ENCODE data around the gene RAPGEF3. TPM values are rescaled to one million over a fixed set of nuclear protein-coding genes. Genes with fewer than 3 reads are reported as not detected.

RAPGEF3 gene
- total RNA-seq, 2 experiments from 2014 or later, result 1.5 to 1.6 TPM

DNA sequence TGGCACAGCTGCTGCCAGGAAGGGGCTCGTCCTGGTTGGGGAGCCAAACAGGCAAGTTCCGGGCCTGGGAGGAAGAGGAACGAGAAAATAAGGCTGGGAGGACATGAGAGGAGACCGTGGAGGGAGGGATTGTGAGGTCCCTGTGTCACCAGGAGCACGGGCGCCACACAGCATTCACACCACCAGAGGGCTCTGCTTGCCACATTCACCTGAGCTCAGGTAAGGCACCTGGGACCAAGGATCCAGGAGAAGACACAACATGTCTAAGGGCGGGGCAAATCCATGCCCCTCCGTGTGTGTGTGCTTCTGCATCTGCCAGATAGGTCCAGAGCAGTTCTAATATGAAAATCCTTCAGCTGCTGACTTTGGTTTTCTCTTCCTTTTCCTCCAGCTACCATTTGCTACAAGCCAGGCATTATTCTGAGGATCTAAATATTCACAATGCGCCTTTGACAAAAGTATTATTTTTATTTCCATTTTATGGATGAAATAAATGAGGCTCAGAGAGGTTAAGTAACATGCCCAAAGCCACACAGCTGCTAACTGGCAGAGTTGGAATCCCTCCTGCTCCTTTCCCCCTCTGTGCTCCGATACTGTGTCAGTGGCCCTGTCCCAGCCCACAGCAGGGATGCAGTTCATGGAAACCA, 14.6 kb downstream of the RAPGEF3 start:
- DNase-seq, result peak; percentile 84
- no peak overlapping the region for H3K4me3 Mint-ChIP-seq
- no peaks in the 10 kb centered on the region for H3K36me3 Mint-ChIP-seq (ENCODE audit: low read depth)
- H3K4me1 Mint-ChIP-seq (ENCODE audit: low read depth), result peaks cover 17% of the 10 kb centered on the region
- peaks cover 2% of the 10 kb centered on the region for H3K27me3 Mint-ChIP-seq (ENCODE audit: low read depth)
- H3K27ac Mint-ChIP-seq, result no peak overlapping the region
- H3K9me3 Mint-ChIP-seq, result no peaks in the 10 kb centered on the region
- CTCF ChIA-PET, result interaction anchor here (0.5 to 12.6 kb wide), 21 partner anchors 9 to 687 kb away, joined by 3 to 728 read pairs (median 14); partner anchors contain the start of genes ENDOU, RAPGEF3, SLC48A1 and TMEM106C
- intact Hi-C loops (cut with micrococcal nuclease), result loop anchor here (5.0 to 10.0 kb wide), 2 partner anchors 203 to 421 kb away; no protein-coding TSS in a partner anchor

DNA sequence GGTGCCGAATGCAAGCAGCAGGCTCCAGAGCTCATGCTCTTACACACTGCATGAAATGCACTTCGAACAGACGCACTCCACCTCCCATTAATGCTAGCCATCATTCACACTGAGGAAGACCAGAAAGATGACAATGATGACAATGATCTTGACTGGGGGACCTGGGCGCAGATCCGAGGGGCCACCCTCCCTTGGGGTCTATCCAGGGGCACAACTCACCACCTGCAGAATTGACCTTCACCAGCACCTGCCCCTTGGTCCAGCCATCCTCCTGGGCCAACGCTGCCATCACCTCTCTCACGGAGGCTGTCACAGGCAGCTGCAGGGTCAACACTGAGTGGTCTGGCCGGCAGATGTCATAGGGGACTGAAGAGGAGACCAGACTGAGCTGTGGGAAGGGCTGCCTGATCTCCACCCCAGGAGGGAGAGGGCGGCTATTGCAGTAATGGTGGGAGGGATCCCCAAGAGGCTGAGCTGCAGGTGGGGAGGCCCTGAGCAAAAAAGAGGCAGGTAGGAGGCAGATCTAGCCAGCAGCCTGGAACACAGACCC, 15.3 kb downstream of the RAPGEF3 start:
- H3K4me3 Mint-ChIP-seq, result no peak overlapping the region
- H3K27ac Mint-ChIP-seq, result no peak overlapping the region
- H3K4me1 Mint-ChIP-seq (ENCODE audit: low read depth), result peaks cover 19% of the 10 kb centered on the region
- H3K27me3 Mint-ChIP-seq (ENCODE audit: low read depth), result peaks cover 2% of the 10 kb centered on the region
- DNase-seq, result no peak
- H3K36me3 Mint-ChIP-seq (ENCODE audit: low read depth), result no peaks in the 10 kb centered on the region
- intact Hi-C loops (cut with micrococcal nuclease), result loop anchor here (2.0 to 10.0 kb wide), 3 partner anchors 15 to 421 kb away; partner anchors contain the start of gene RAPGEF3
- H3K9me3 Mint-ChIP-seq, result no peaks in the 10 kb centered on the region
- CTCF ChIA-PET, result interaction anchor here (0.8 to 12.6 kb wide), 33 partner anchors 8 to 421 kb away, joined by 3 to 728 read pairs (median 11); partner anchors contain the start of genes ASB8, ENDOU, RAPGEF3 and RPAP3

DNA sequence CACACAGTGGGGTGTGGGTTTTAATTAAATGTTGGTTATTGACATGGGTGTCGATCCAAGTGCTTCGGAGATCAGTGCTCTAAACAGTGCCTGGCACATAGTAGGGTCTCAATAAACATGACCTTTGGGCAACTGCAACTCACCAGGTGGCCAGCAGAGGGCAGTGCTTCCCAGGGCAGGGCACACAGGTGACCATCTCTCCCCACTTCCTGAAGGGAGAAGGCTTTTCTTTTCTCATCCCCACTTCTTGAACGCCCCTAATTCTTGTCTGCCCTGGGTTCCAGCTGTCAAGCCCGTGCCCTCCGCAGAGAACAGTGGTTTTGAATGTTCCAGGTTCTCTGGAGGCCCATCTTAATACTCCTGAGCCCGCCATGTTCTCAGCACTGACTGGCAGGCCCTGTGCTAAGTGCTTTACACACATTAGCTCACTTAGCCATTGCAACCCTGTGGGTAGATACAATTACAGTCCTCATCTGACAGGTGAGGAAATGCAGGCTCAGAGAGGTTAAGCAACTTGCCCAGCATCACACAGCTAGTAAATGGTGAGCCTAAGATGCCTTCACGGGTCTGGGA, 16.3 kb downstream of the RAPGEF3 start:
- Mint-ChIP-seq H3K4me3 (no peak overlapping the region), H3K4me1 (ENCODE audit: low read depth) (peaks cover 19% of the 10 kb centered on the region), H3K9me3 (no peaks in the 10 kb centered on the region), H3K27me3 (ENCODE audit: low read depth) (peaks cover 2% of the 10 kb centered on the region), H3K27ac (no peak overlapping the region), H3K36me3 (ENCODE audit: low read depth) (no peaks in the 10 kb centered on the region)
- intact Hi-C loops (cut with micrococcal nuclease), result loop anchor here (1.0 to 10.0 kb wide), 9 partner anchors 16 to 422 kb away; partner anchors contain the start of gene RAPGEF3
- peak; percentile 87 for DNase-seq
- CTCF ChIA-PET, result interaction anchor here (0.6 to 12.6 kb wide), 44 partner anchors 9 to 1003 kb away, joined by 3 to 728 read pairs (median 6); partner anchors contain the start of genes ASB8, ENDOU, RAPGEF3 and RPAP3

- H3K4me1 Mint-ChIP-seq (ENCODE audit: low read depth), result peaks cover 19% of the 10 kb centered on the region
- H3K27ac Mint-ChIP-seq, result no peak overlapping the region
- H3K27me3 Mint-ChIP-seq (ENCODE audit: low read depth), result no peaks in the 10 kb centered on the region
- peak; percentile 65 for DNase-seq
- no peak overlapping the region for H3K4me3 Mint-ChIP-seq
- intact Hi-C loops (cut with micrococcal nuclease), result loop anchor here (5.0 to 10.0 kb wide), 2 partner anchors 206 to 423 kb away; no protein-coding TSS in a partner anchor
- H3K9me3 Mint-ChIP-seq, result no peaks in the 10 kb centered on the region
- H3K36me3 Mint-ChIP-seq (ENCODE audit: low read depth), result no peaks in the 10 kb centered on the region
- CTCF ChIA-PET, result interaction anchor here (0.6 to 12.6 kb wide), 26 partner anchors 10 to 1002 kb away, joined by 3 to 728 read pairs (median 13); partner anchors contain the start of genes ENDOU, RAPGEF3, RPAP3 and SLC48A1
Observed at GRCh38 chr12:47741340-47741703, 17.4 kb downstream of the RAPGEF3 start.

GRCh38 chr12:47740606-47741339, 17.9 kb downstream of the RAPGEF3 start:
- no peaks in the 10 kb centered on the region for H3K27me3 Mint-ChIP-seq (ENCODE audit: low read depth)
- no peaks in the 10 kb centered on the region for H3K9me3 Mint-ChIP-seq
- no peaks in the 10 kb centered on the region for H3K36me3 Mint-ChIP-seq (ENCODE audit: low read depth)
- no peak overlapping the region for H3K27ac Mint-ChIP-seq
- DNase-seq, result no peak
- CTCF ChIA-PET, result interaction anchor here (0.8 to 12.6 kb wide), 15 partner anchors 10 to 708 kb away, joined by 3 to 728 read pairs (median 22); partner anchors contain the start of genes ENDOU, RAPGEF3 and SLC48A1
- H3K4me1 Mint-ChIP-seq (ENCODE audit: low read depth), result peaks cover 19% of the 10 kb centered on the region
- intact Hi-C loops (cut with micrococcal nuclease), result loop anchor here (5.0 to 10.0 kb wide), 2 partner anchors 207 to 424 kb away; no protein-coding TSS in a partner anchor
- no peak overlapping the region for H3K4me3 Mint-ChIP-seq

DNA sequence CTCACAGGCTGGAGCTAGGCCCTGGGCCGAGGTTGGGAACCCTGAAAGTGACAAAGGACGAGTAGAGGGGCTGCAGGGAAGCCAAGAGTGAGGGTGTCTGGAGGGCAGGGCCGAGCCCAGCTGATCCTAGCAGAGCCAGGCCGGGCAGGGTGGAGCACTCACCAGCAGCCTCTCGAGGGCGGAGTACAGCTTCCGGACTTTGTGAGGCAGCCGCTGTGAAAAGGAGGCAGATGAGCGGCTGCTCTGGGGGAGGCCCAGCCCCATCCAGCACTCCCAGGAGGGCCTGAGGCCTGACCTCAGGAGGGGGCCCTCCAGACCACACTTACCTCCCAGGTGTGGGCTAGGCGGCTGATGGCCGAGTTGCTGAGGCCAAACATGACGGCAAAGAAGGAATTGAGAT, 18.7 kb downstream of the RAPGEF3 start:
- no peaks in the 10 kb centered on the region for H3K27me3 Mint-ChIP-seq (ENCODE audit: low read depth)
- CTCF ChIA-PET, result interaction anchor here (1.5 to 12.6 kb wide), 7 partner anchors 18 to 707 kb away, joined by 4 to 728 read pairs (median 121); partner anchors contain the start of genes RAPGEF3 and SLC48A1

DNA sequence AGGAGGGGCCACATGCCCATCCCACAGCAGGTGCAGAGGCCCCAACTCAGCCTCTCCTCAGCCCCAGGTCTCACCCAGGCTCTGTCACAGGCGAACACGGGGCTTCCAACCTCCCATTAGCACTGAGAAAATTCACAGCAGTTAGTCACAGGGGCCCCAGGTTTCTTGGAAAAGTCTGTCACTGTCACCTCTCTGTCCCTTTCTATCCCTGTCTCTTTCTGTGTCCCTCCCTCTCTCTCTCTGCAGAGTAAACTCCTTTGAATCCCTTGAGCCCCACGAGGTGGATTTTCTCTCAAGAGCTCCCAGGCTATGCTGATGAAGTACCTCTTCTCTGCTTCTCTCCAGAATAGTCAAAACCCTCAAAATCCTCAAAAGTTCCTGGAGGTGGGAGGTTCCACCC, 19.4 kb downstream of the RAPGEF3 start:
- Mint-ChIP-seq H3K9me3 (no peaks in the 10 kb centered on the region), H3K36me3 (ENCODE audit: low read depth) (no peaks in the 10 kb centered on the region), H3K4me3 (no peak overlapping the region), H3K4me1 (ENCODE audit: low read depth) (peaks cover 19% of the 10 kb centered on the region), H3K27ac (no peak overlapping the region), H3K27me3 (ENCODE audit: low read depth) (no peaks in the 10 kb centered on the region)
- no peak for DNase-seq
- CTCF ChIA-PET, result interaction anchor here (5.9 to 12.6 kb wide), 4 partner anchors 19 to 98 kb away, joined by 121 to 728 read pairs (median 364); partner anchors contain the start of genes RAPGEF3 and SLC48A1
- intact Hi-C loops (cut with micrococcal nuclease), result no loop called here

More for the DNA sequence above, 18.7 kb downstream of the RAPGEF3 start:
- no peak for DNase-seq
- Mint-ChIP-seq H3K4me3 (no peak overlapping the region), H3K27ac (no peak overlapping the region), H3K4me1 (ENCODE audit: low read depth) (peaks cover 19% of the 10 kb centered on the region), H3K9me3 (no peaks in the 10 kb centered on the region), H3K36me3 (ENCODE audit: low read depth) (no peaks in the 10 kb centered on the region)
- intact Hi-C loops (cut with micrococcal nuclease), result loop anchor here (5.0 to 10.0 kb wide), 2 partner anchors 207 to 425 kb away; no protein-coding TSS in a partner anchor

DNA sequence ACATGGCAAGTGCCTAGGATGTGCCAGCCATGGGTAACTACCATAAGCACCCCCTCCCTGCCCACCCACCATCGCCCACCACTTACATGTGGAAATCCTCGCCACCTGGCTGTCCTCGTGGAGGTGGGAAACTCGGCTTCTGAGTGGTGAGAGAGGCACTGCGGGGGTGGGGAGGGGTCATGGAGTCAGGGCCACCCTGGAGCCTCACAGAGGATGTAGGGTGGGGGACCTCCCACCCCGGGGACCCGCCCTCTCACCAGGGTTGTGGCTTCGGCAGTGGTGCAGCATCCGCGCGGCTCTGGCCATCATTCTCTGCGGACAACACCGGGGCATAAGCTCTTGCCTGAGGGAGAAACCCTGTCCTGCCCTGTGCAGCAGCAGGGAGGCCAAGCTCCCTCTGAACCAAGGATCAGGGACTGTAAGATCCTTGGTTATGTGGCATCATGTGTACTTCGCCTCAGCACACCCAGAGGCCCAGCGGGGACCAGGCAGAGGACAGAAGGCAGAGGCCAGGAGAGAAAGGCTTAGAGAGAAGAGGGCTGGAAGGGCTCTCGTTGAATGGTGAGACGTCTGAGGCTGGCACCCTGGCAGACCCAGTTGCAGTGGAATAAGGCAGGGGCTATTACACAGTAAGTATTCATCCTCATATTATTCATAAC, 20.6 kb downstream of the RAPGEF3 start:
- Mint-ChIP-seq H3K36me3 (ENCODE audit: low read depth) (no peaks in the 10 kb centered on the region), H3K4me3 (no peak overlapping the region), H3K9me3 (no peaks in the 10 kb centered on the region), H3K27me3 (ENCODE audit: low read depth) (no peaks in the 10 kb centered on the region), H3K4me1 (ENCODE audit: low read depth) (peaks cover 19% of the 10 kb centered on the region), H3K27ac (no peak overlapping the region)
- intact Hi-C loops (cut with micrococcal nuclease), result no loop called here
- DNase-seq, result no peak
- CTCF ChIA-PET, result interaction anchor here (10.6 to 12.6 kb wide), 2 partner anchors 36 to 99 kb away, joined by 440 to 728 read pairs; partner anchors contain the start of gene SLC48A1

GRCh38 chr12:47736877-47737676, 21.6 kb downstream of the RAPGEF3 start:
- intact Hi-C loops (cut with micrococcal nuclease), result no loop called here
- Mint-ChIP-seq H3K9me3 (no peaks in the 10 kb centered on the region), H3K27ac (no peak overlapping the region), H3K27me3 (ENCODE audit: low read depth) (no peaks in the 10 kb centered on the region), H3K4me3 (no peak overlapping the region), H3K4me1 (ENCODE audit: low read depth) (peaks cover 16% of the 10 kb centered on the region), H3K36me3 (ENCODE audit: low read depth) (no peaks in the 10 kb centered on the region)
- CTCF ChIA-PET, result interaction anchor here (0.6 to 12.6 kb wide), 7 partner anchors 18 to 274 kb away, joined by 3 to 728 read pairs (median 4); partner anchors contain the start of gene SLC48A1
- no peak for DNase-seq

DNA sequence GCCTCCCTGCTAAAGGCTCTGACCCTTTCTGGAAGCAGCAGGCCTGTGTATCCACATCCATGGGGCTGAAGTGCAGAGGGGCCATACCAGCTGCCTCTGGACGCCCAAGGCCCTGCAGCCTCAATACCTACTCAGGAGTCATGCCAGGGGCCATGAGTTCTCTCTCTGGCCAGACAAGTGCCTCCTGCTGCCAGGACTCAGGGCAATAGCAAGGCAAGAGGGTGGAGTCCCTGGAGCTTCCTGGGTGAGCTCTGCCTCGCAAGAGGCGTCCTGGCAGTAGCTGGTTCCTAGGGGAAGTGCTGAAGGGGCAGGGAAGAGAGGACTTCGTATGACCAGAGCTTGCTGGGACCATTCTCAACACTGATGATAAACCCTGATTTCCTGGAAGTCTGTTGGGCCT, 22.5 kb downstream of the RAPGEF3 start:
- Mint-ChIP-seq H3K27ac (no peak overlapping the region), H3K4me3 (no peak overlapping the region), H3K4me1 (ENCODE audit: low read depth) (peaks cover 12% of the 10 kb centered on the region), H3K36me3 (ENCODE audit: low read depth) (no peaks in the 10 kb centered on the region), H3K27me3 (ENCODE audit: low read depth) (no peaks in the 10 kb centered on the region), H3K9me3 (no peaks in the 10 kb centered on the region)
- intact Hi-C loops (cut with micrococcal nuclease), result no loop called here
- DNase-seq, result no peak
- CTCF ChIA-PET, result interaction anchor here (0.6 to 12.6 kb wide), 9 partner anchors 8 to 275 kb away, joined by 3 to 728 read pairs (median 4); partner anchors contain the start of genes RPAP3 and SLC48A1
